Mesenchymal stem cell (in vitro differentiated cells and primary cell): Measurements from ENCODE around the gene GPR137B.

ENCODE experiments used
- DNase-seq: peaks from one replicate; pipeline ENCODE4 v3.0.0-alpha.2; 2013
- H2AFZ ChIP-seq: one replicate; pipeline ENCODE4 v1.6.1; 2013; ENCODE audit warnings: low read depth, mild to moderate bottlenecking, control low read depth, inconsistent platforms, low read length, moderate library complexity
- H2AK5ac ChIP-seq: 2 replicates; pipeline ENCODE4 v1.6.1; 2013; ENCODE audit warnings: low read length, moderate library complexity, mild to moderate bottlenecking, inconsistent platforms; ENCODE audit not compliant: severe bottlenecking
- H2BK120ac ChIP-seq: one replicate; pipeline ENCODE4 v1.6.1; 2013; ENCODE audit warnings: low read depth, mild to moderate bottlenecking, inconsistent platforms, low read length, moderate library complexity
- H2BK12ac ChIP-seq, 2 experiments: one replicate each; pipeline ENCODE4 v1.6.1; 2013; ENCODE audit warnings: inconsistent platforms in 2 of 2, low read length in 2 of 2, mild to moderate bottlenecking in 2 of 2, moderate library complexity in 2 of 2, control low read depth in 1 of 2
- H2BK15ac ChIP-seq: one replicate; pipeline ENCODE4 v1.6.1; 2013; ENCODE audit warnings: mild to moderate bottlenecking, low read depth, inconsistent platforms; ENCODE audit not compliant: poor library complexity, severe bottlenecking
- H2BK5ac ChIP-seq: 2 replicates; pipeline ENCODE4 v1.6.1; 2013; ENCODE audit warnings: low read depth, mild to moderate bottlenecking, low read length, control low read depth, inconsistent platforms; ENCODE audit not compliant: poor library complexity, severe bottlenecking
- H3K14ac ChIP-seq, 2 experiments: one replicate each; pipeline ENCODE4 v1.6.1; 2013; ENCODE audit warnings: inconsistent platforms in 2 of 2, low read length in 2 of 2, control low read depth in 1 of 2, mild to moderate bottlenecking in 1 of 2, moderate library complexity in 1 of 2
- H3K18ac ChIP-seq, 2 experiments: one replicate each; pipeline ENCODE4 v1.6.1; 2013; ENCODE audit warnings: inconsistent platforms in 2 of 2, low read length in 2 of 2, control low read depth in 1 of 2, low read depth in 1 of 2, mild to moderate bottlenecking in 1 of 2
- H3K23ac ChIP-seq, 2 experiments: one replicate each; pipeline ENCODE4 v1.6.1; 2013; ENCODE audit warnings: inconsistent platforms in 2 of 2, low read length in 2 of 2, mild to moderate bottlenecking in 2 of 2, moderate library complexity in 2 of 2, control low read depth in 1 of 2
- H3K27ac ChIP-seq: 2 replicates; pipeline ENCODE4 v1.5.1; 2013; ENCODE audit warnings: mild to moderate bottlenecking, moderate library complexity, low read length, control low read depth, inconsistent platforms; ENCODE audit not compliant: poor library complexity, severe bottlenecking
- H3K27me3 ChIP-seq, 2 experiments: 2 replicates each; pipeline versions ENCODE4 v1.6.1 to v1.7.0; 2013; ENCODE audit warnings: low read length in 2 of 2, mild to moderate bottlenecking in 2 of 2, moderate library complexity in 2 of 2, control low read depth in 1 of 2, inconsistent platforms in 1 of 2; ENCODE audit not compliant: control insufficient read depth in 1 of 2, insufficient read depth in 1 of 2
- H3K36me3 ChIP-seq, 2 experiments: 2 replicates each; pipeline versions ENCODE4 v1.6.1 to v1.7.0; 2013; ENCODE audit warnings: low read length in 2 of 2, control low read depth in 1 of 2, inconsistent platforms in 1 of 2, low read depth in 1 of 2, mild to moderate bottlenecking in 1 of 2; ENCODE audit not compliant: insufficient read depth in 2 of 2, control insufficient read depth in 1 of 2
- H3K4ac ChIP-seq, 2 experiments: one replicate each; pipeline ENCODE4 v1.6.1; 2013; ENCODE audit warnings: inconsistent platforms in 2 of 2, low read length in 2 of 2, mild to moderate bottlenecking in 2 of 2, moderate library complexity in 2 of 2, control low read depth in 1 of 2, low read depth in 1 of 2
- H3K4me1 ChIP-seq: 2 replicates; pipeline ENCODE4 v1.6.1; 2013; ENCODE audit warnings: low read depth, low read length, control low read depth; ENCODE audit not compliant: control insufficient read depth, insufficient read depth
- H3K4me2 ChIP-seq: 2 replicates; pipeline ENCODE4 v1.6.1; 2013; ENCODE audit warnings: low read length, mild to moderate bottlenecking, inconsistent platforms; ENCODE audit not compliant: poor library complexity, severe bottlenecking
- H3K4me3 ChIP-seq, 2 experiments: 2 replicates each; pipeline versions ENCODE4 v1.5.1 to v1.7.0; 2013; ENCODE audit warnings: low read length in 2 of 2, mild to moderate bottlenecking in 2 of 2, control low read depth in 1 of 2, low read depth in 1 of 2; ENCODE audit not compliant: insufficient read depth in 1 of 2
- H3K79me1 ChIP-seq: replicated peaks from 2 replicates; pipeline ENCODE4 v1.6.1; 2013; ENCODE audit warnings: mild to moderate bottlenecking, control low read depth, low read length, inconsistent platforms; ENCODE audit not compliant: poor library complexity, severe bottlenecking
- H3K9ac ChIP-seq: 2 replicates; pipeline ENCODE4 v1.7.0; 2013; ENCODE audit warnings: mild to moderate bottlenecking, low read length, moderate library complexity
- H3K9me3 ChIP-seq: 2 replicates; pipeline ENCODE4 v1.7.0; 2013; ENCODE audit warnings: mild to moderate bottlenecking, low read length; ENCODE audit not compliant: control insufficient read depth
- H4K8ac ChIP-seq: one replicate; pipeline ENCODE4 v1.6.1; 2013; ENCODE audit warnings: inconsistent platforms, mild to moderate bottlenecking, low read length, moderate library complexity
- H4K91ac ChIP-seq: one replicate; pipeline ENCODE4 v1.6.1; 2013; ENCODE audit warnings: mild to moderate bottlenecking, low read length, inconsistent platforms
- WGBS: methylation state at CpG from one replicate; pipeline ENCODE4 v1.1.7; 2013; ENCODE audit warnings: mixed read lengths; 5-methylcytosine and 5-hydroxymethylcytosine counted together

GPR137B gene

GRCh38 chr1:236204656-236205055, 62.3 kb downstream of the GPR137B start:
- H4K8ac ChIP-seq, result no peak overlapping the region
- H3K9ac ChIP-seq, result peak overlapping the region; percentile 57
- no peak overlapping the region for H2BK12ac ChIP-seq
- no peak overlapping the region for H4K91ac ChIP-seq
- H2BK120ac ChIP-seq, result no peak overlapping the region
- H2BK15ac ChIP-seq, result no peak overlapping the region
- H3K4me2 ChIP-seq, result no peak overlapping the region
- no peak overlapping the region for H2AK5ac ChIP-seq
- no peak overlapping the region for H3K23ac ChIP-seq
- no peak overlapping the region for H3K4ac ChIP-seq
- H3K14ac ChIP-seq, result no peak overlapping the region
- H2BK5ac ChIP-seq, result no peak overlapping the region
- no peak overlapping the region for H3K18ac ChIP-seq
- WGBS, result 86% methylated on average over 1 of the region's 3 CpGs
- peaks cover 3% of the 10 kb centered on the region for H3K4me1 ChIP-seq
- peaks cover 10% of the 10 kb centered on the region for H3K79me1 ChIP-seq
- no peak overlapping the region for H3K4me3 ChIP-seq
- DNase-seq, result no peak
- no peak overlapping the region for H3K27ac ChIP-seq
- H3K36me3 ChIP-seq, result peaks cover 8 to 60% of the 10 kb centered on the region in 2 experiments
- no peaks in the 10 kb centered on the region for H3K27me3 ChIP-seq
- peaks cover 32% of the 10 kb centered on the region for H3K9me3 ChIP-seq
- no peak overlapping the region for H2AFZ ChIP-seq

- Histone ChIP-seq H2BK12ac (no peak overlapping the region), H3K27me3 (no peaks in the 10 kb centered on the region), H3K79me1 (peaks cover 10% of the 10 kb centered on the region), H2AFZ (no peak overlapping the region), H3K23ac (no peak overlapping the region), H2BK120ac (no peak overlapping the region), H3K4me1 (peaks cover 3% of the 10 kb centered on the region), H4K91ac (no peak overlapping the region), H3K36me3 (peaks cover 8 to 55% of the 10 kb centered on the region in 2 experiments), H3K27ac (no peak overlapping the region), H2BK5ac (no peak overlapping the region), H2BK15ac (no peak overlapping the region), H3K4me3 (no peak overlapping the region), H3K4me2 (no peak overlapping the region), H2AK5ac (no peak overlapping the region), H3K9ac (no peak overlapping the region), H3K9me3 (peaks cover 13% of the 10 kb centered on the region), H3K14ac (peak overlapping the region in 1 of 2 experiments; percentile 61), H4K8ac (no peak overlapping the region), H3K4ac (no peak overlapping the region), H3K18ac (no peak overlapping the region)
- WGBS, result 63% methylated on average over 4 of the region's 4 CpGs
- no peak for DNase-seq
These were observed 64.2 kb downstream of the GPR137B start for GRCh38 chr1:236206548-236206947.

DNA sequence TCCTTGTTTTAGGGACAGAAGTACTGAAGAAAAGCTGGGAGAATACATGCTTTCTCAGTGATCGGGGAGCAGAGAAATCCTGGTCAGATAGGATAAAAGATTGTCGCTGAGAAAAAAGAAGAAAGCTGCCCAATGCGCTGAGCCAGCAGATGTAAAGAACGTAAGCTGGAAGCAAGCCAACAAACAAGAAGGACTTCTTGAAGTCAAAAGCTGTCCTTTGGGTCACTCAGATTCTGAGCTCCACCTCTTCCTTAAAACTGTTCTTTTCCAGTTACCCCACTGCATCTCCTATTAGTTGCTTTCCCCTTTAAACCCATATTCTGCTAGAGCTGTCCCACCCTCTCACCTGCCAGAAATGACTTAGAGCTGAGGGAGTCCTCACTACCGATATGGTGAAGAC, 64.8 kb downstream of the GPR137B start:
- Histone ChIP-seq H2BK120ac (no peak overlapping the region), H3K4me1 (peaks cover 3% of the 10 kb centered on the region), H3K36me3 (peaks cover 3 to 49% of the 10 kb centered on the region in 2 experiments), H4K91ac (no peak overlapping the region), H3K18ac (no peak overlapping the region), H3K9ac (no peak overlapping the region), H2BK5ac (no peak overlapping the region), H3K9me3 (peaks cover 8% of the 10 kb centered on the region), H4K8ac (no peak overlapping the region), H2BK15ac (no peak overlapping the region), H3K4me2 (no peak overlapping the region), H3K27me3 (no peaks in the 10 kb centered on the region), H3K4ac (no peak overlapping the region), H2AFZ (no peak overlapping the region), H3K27ac (no peak overlapping the region), H2BK12ac (no peak overlapping the region), H3K4me3 (no peak overlapping the region), H3K23ac (no peak overlapping the region), H3K79me1 (peaks cover 6% of the 10 kb centered on the region), H2AK5ac (no peak overlapping the region), H3K14ac (no peak overlapping the region)
- no peak for DNase-seq
- WGBS, result 76% methylated on average over 4 of the region's 5 CpGs

GRCh38 chr1:236207569-236207968, 65.2 kb downstream of the GPR137B start:
- Histone ChIP-seq H3K36me3 (peaks cover 0 to 45% of the 10 kb centered on the region in 2 experiments), H4K91ac (no peak overlapping the region), H2BK12ac (no peak overlapping the region), H2AFZ (no peak overlapping the region), H2AK5ac (no peak overlapping the region), H2BK120ac (no peak overlapping the region), H4K8ac (no peak overlapping the region), H3K79me1 (peaks cover 2% of the 10 kb centered on the region), H3K23ac (no peak overlapping the region), H3K4me1 (peaks cover 3% of the 10 kb centered on the region), H3K27me3 (no peaks in the 10 kb centered on the region), H3K9me3 (peaks cover 4% of the 10 kb centered on the region), H3K4ac (no peak overlapping the region), H3K4me3 (no peak overlapping the region), H2BK5ac (no peak overlapping the region), H3K14ac (no peak overlapping the region), H3K27ac (no peak overlapping the region), H3K9ac (no peak overlapping the region), H2BK15ac (no peak overlapping the region), H3K18ac (no peak overlapping the region), H3K4me2 (no peak overlapping the region)
- DNase-seq, result no peak
- 100% methylated on average over 1 of the region's 4 CpGs for WGBS
